MG63 (cell line): ENCODE data around the gene AP1S1. TPM values are rescaled to one million over a fixed set of nuclear protein-coding genes. Genes with fewer than 3 reads are reported as not detected.
"Not testable (repeated sequence)": the region's sequence is repeated elsewhere in the genome, so short reads cannot be mapped to it uniquely, and the experiment has no call there.

Source experiments
- DNase-seq: peaks from one replicate; pipeline ENCODE4 v3.0.0-alpha.2; 2020
- H3K27me3 ChIP-seq: fragments of 250-450 bp; sonication (Bioruptor Pico); 2 replicates; pipeline ENCODE4 v1.5.1; 2020; ENCODE audit warnings: mild to moderate bottlenecking, moderate library complexity
- H3K36me3 ChIP-seq: fragments of 250-450 bp; sonication (Bioruptor Pico); 2 replicates; pipeline ENCODE4 v1.5.1; 2020; ENCODE audit warnings: mild to moderate bottlenecking, moderate library complexity
- H3K4me3 ChIP-seq: fragments of 250-450 bp; sonication (Bioruptor Pico); 2 replicates; pipeline ENCODE4 v1.5.1; 2020; ENCODE audit warnings: mild to moderate bottlenecking, moderate library complexity
- H3K9me3 ChIP-seq: fragments of 250-450 bp; sonication (Bioruptor Pico); 2 replicates; pipeline ENCODE4 v1.5.1; 2020; ENCODE audit warnings: mild to moderate bottlenecking, moderate library complexity
- total RNA-seq: library from RNA; depleted of rRNA; stranded (reverse); fragments of >200 nt; shearing (Covaris generic); gene quantifications from 2 replicates; pipeline ENCODE4 v1.2.3, GENCODE V29; 2014; ENCODE audit warnings: low replicate concordance; rRNA removed

AP1S1 gene
- total RNA-seq, 1 experiment from 2014 or later = 153 TPM

DNA sequence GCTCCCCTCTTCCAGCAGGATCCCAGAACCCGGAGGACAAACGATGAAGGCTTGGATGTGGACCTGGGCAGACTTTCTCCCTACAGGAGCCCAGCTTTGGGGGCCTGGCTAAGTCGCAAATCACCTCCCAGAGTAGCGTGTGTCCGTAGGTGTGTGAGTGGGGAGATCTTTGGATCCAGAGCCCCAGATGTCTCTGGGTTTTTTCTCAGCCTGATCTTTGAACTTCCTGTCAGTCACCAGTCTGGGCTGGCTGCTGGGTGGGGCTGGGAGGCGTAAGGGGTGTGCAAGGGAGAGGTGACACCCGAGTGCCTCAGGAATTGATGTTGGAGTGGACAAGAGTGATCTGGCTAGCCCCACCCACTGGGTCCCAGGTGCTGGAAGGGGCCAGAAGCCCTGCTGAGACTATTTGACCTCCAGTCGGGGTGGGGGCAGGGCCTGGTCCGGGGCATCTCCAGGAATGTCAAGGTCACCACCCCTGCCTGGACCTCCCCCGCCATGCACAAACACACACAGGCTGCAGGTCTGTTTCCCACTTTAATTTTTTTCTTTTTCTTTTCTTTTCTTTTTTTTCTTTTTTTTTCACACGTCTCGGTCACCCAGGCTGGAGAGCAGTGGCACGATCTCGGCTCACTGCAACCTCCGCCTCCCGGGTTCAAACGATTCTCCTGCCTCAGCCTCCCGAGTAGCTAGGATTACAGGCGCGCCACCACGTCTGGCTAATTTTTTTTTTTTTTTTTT is 46.8 kb downstream of the AP1S1 start, which contains the start of gene MOGAT3:
TSS of gene MOGAT3 (minus strand) at position 175 of the 738 bp plus-strand sequence. CDS start 182 bp downstream, outside the sequence.
- no peaks in the 10 kb centered on the region for H3K9me3 ChIP-seq
- H3K27me3 ChIP-seq = no peaks in the 10 kb centered on the region
- DNase-seq = no peak
- H3K36me3 ChIP-seq = no peaks in the 10 kb centered on the region
- H3K4me3 ChIP-seq = no peak within 1 kb of the TSS

DNA sequence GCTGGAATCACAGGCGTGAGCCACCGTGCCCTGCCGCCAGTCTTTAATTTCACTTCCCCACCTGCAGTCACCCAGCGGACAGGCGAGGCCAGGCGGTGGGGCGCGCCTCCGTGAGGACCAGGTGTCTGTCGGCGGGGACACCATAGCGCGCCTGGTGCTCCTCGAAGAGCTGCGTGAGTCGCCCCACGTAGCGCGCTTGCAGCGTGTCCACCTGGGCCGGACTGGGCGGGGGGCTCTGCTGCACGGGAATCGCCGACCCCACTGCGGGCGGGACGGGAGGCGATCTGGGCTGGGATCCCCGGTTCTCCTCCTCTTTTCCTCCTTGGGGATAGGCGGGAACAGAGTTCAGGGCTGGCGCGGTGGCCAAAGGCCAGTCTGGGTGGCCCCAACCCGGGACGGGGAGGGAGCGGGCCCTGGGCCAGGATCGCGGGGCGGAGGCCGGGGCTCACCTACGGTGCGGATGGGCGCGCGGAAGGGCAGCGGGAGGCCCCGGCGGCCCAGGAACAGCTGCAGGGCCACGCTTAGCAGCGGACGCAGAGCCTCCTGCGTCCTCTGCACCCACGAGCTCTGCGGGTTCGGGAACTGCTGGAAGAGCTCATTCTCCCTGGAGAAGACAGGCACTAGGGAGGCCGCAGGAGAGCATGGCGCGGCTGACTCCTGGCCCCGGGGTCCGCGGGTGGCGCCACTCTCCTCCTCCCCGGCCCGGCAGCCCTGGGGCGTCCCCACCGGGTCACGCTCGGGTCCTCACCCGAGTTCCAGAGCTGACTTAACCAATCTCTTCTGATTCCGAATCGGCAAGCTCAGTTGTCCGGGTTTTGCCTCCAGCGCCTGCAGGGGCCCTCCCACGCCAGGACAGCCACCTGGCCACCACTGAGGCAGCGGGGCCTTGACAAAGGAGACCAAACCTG is 47.7 kb downstream of the AP1S1 start:
- Histone ChIP-seq H3K9me3 (no peaks in the 10 kb centered on the region), H3K36me3 (no peaks in the 10 kb centered on the region), H3K27me3 (no peaks in the 10 kb centered on the region), H3K4me3 (no peak overlapping the region)
- no peak for DNase-seq

DNA sequence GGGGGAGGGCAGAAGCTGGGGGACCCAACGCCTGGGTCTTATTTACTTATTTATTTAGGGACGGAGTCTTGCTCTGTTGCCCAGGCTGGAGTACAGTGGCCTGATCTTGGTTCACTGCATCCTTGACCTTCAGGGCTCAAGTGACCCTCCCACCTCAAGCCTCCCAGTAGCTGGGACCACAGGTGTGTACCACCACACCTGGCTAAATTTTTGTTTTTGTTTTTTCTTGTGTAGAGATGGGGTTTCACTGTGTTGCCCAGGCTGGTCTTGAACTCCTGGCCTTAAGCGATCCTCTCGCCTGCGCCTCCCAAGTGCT is 48.3 kb downstream of the AP1S1 start:
- H3K27me3 ChIP-seq = no peaks in the 10 kb centered on the region
- DNase-seq = no peak
- H3K4me3 ChIP-seq = no peak overlapping the region
- no peaks in the 10 kb centered on the region for H3K36me3 ChIP-seq
- H3K9me3 ChIP-seq = no peaks in the 10 kb centered on the region

DNA sequence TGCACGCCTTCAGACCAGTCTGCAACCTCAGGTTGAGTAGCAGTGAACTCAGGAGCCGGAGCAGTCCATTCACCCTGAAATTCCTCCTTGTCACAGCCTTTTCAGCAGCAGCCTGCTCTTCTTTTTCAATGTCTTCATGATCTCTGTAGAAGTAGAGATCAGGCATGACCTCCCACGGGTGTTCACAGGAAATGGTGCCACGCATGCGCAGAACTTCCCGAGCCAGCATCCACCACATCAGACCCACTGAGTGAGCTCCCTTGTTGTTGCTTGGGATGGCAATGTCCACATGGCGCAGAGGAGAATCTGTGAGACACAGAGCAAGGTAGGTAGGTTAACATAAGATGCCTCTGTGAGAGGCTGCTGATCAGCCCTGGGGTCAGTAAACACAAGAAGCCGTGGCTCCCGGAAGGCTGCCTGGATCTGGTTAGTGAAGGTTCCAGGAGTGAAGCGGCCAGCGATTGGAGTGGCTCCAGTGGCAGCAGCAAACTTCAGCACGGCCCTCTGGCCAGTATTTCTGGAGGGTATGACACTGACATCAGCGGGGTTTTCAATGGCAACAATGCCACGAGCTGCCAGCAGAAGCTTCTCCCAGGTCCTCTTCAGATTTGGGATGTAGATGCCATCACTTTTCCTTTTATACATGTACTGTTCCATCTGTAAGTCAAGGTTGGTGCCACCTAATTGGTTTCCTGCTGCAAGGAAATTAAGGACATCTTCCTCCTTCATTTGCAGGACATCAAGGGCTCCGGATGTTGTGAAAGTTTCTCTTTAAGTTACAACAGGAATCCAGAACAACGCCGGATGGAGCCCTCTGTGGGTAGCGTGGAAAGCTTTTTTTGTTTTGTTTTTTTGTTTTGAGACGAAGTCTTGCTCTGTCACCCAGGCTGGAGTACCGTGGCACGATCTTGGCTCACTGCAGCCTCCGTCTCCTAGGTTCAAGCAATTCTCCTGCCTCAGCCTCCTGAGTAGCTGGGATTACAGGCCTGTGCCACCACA is 49.8 kb downstream of the AP1S1 start:
- not testable (repeated sequence) for H3K27me3 ChIP-seq, DNase-seq

DNA sequence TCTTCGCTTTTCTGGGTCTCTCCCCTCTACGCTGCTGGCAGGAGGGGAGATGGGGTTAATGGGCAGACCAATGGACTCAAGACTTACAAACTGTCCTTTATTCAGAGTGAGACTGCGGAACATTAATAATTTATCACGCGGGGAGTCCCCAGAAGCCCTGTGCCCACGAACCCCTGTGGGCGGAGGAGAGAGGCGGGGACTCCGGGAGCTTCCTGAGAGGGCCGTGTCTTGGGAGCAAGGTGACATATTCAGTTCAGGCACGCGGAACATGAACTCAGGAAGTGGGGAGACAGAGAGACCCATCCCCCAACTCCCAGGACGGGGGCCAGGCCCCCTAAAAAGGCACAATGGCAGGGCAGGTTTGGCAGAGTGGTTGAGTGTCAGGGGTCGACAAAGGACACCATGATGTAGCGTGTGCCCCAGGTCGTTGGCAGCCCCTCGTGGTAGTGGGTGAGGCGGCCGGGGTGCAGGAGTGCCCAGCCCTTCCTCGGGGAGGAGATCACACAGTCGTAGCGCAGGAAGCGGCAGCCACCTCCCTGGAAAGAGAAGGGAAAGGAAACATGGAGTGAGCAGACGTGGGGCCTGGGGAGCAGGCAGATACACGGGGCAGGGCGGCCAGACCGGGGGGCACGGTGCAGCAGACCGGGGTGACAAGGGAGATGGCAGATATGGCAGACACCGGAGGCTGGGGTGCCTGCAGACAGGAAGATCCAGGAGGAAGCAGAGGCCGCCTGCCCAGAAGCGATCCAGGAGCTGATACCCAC is 51.8 kb downstream of the AP1S1 start:
- Histone ChIP-seq H3K4me3 (no peak overlapping the region), H3K27me3 (no peaks in the 10 kb centered on the region), H3K36me3 (no peaks in the 10 kb centered on the region), H3K9me3 (no peaks in the 10 kb centered on the region)
- DNase-seq = no peak

More for the DNA sequence above, 49.8 kb downstream of the AP1S1 start:
- H3K36me3 ChIP-seq, H3K4me3 ChIP-seq, H3K9me3 ChIP-seq: not testable (repeated sequence)

DNA sequence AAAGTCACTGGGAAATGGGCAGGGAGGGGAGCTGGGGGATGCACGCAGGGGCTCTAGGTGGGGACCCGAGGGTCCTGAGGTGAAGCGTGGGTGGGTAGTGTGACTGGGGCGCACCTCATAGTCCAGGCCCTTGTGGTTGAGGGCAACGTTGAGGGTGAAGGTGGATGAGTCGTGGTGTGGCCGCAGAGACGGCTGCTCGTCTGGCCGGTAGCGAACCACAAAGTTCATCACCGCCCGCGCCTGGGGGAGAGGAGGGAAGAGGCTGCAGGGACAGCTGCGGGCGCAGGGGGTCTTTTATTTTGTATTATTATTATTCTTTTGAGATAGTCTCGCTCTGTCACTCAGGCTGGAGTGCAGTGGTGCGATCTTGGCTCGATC is 52.4 kb downstream of the AP1S1 start:
- H3K9me3 ChIP-seq = no peaks in the 10 kb centered on the region
- no peak for DNase-seq
- H3K4me3 ChIP-seq = no peak overlapping the region
- no peaks in the 10 kb centered on the region for H3K27me3 ChIP-seq
- no peaks in the 10 kb centered on the region for H3K36me3 ChIP-seq

DNA sequence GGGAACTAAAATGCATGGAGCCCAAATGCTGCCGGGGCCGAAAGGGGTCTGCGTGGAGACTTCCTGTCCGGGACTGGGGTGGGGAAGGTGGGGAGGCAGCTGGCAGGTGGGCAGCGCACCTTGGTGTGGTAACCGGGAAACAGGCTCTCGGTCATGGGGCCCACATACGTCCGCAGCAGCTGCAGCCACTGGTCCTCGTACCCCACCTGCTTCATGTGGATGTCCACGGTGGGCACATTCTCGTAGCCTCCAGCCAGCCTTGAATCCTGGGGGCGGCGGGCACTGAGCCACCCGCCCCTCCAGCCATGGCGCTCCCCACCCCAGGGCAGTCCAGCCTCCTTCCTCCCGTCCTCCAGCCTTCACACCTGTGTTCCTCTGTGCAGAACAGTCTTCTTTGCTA is 53.2 kb downstream of the AP1S1 start:
- no peaks in the 10 kb centered on the region for H3K9me3 ChIP-seq
- H3K4me3 ChIP-seq = no peak overlapping the region
- no peaks in the 10 kb centered on the region for H3K36me3 ChIP-seq
- H3K27me3 ChIP-seq = no peaks in the 10 kb centered on the region
- DNase-seq = no peak

DNA sequence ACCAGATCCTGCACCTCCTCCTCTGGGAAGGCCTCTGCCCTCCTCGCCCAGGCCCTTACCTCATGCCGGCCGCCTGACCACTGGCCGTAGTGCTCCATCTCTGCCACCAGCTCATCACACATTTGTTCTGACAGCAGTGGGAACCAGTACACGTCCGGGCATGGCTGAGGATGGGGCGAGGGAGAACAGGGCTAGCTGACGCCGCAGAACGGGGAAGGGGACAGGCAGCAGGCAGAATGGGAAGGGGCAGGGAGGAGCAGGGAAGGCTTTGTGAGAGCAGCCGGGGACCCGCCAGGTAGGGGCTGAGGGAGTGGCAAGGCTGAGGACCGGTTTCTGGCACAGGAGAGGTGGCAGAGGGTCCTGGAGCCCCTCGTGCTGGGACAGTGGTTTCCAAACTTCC is 54.5 kb downstream of the AP1S1 start:
- Histone ChIP-seq H3K4me3 (no peak overlapping the region), H3K9me3 (no peaks in the 10 kb centered on the region), H3K36me3 (no peaks in the 10 kb centered on the region), H3K27me3 (no peaks in the 10 kb centered on the region)
- no peak for DNase-seq

DNA sequence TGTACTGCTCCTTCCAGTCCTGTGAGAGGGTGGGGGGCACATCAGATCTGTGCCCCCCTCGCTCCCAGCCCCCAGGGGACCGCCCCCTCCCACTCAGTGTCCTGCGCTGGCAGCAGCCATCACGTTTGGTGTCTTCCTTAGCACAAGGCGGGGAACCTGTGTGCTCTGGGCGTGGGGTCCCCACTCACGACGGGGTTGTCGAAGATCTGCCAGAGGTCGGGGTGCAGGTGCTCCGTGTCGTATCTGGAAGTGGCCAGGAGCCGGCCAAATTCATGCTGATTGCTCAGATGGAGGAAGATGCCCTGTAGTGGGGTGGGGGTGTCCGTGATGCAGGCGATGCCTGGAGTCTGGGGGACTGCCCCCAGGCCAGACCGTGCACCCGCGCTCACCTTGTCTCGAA is 55.9 kb downstream of the AP1S1 start:
- Histone ChIP-seq H3K4me3 (no peak overlapping the region), H3K9me3 (no peaks in the 10 kb centered on the region), H3K27me3 (no peaks in the 10 kb centered on the region), H3K36me3 (peaks cover 6% of the 10 kb centered on the region)
- no peak for DNase-seq

Other genes starting within 250 kb of the AP1S1 start
- not detected in 2 replicates for gene MUC3A, start 204.9 kb upstream of the AP1S1 start, total RNA-seq
- not detected in 2 replicates for gene MUC12, start 184.9 kb upstream of the AP1S1 start, total RNA-seq
- gene MUC17, start 134.4 kb upstream of the AP1S1 start, total RNA-seq = not detected in 2 replicates
- 2.3 and 25.4 TPM in 2 replicates for gene TRIM56, start 69.0 kb upstream of the AP1S1 start, total RNA-seq
- gene SERPINE1, start 27.4 kb upstream of the AP1S1 start, total RNA-seq = 59.2 and 73.4 TPM in 2 replicates
- gene VGF, start 11.1 kb downstream of the AP1S1 start, total RNA-seq = 0.63 TPM in 1 of 2 replicates, not detected in the other
- not detected in 2 replicates for gene NAT16, start 25.8 kb downstream of the AP1S1 start, total RNA-seq
- gene MOGAT3, start 46.6 kb downstream of the AP1S1 start, total RNA-seq = not detected in 2 replicates
- gene PLOD3, start 63.1 kb downstream of the AP1S1 start, total RNA-seq = 25.6 and 53.1 TPM in 2 replicates
- gene ZNHIT1, start 63.7 kb downstream of the AP1S1 start, total RNA-seq = 42.4 and 64.6 TPM in 2 replicates
- 0.54 and 4.1 TPM in 2 replicates for gene CLDN15, start 83.3 kb downstream of the AP1S1 start, total RNA-seq
- 89.9 and 96.4 TPM in 2 replicates for gene FIS1, start 90.6 kb downstream of the AP1S1 start, total RNA-seq
- 15.6 and 21.1 TPM in 2 replicates for gene IFT22, start 167.3 kb downstream of the AP1S1 start, total RNA-seq
- 1.2 TPM in 1 of 2 replicates, not detected in the other for gene COL26A1, start 208.4 kb downstream of the AP1S1 start, total RNA-seq